DOHH2 (cell line): ENCODE data around the gene EXOSC10.

Experiments
- CTCF ChIP-seq: fragments of 200-600 bp; sonication (generic); IDR thresholded peaks from one replicate; pipeline ENCODE4 v1.5.1; 2014; ENCODE audit warnings: antibody characterized with exemption, mild to moderate bottlenecking, low read depth, low read length; ENCODE audit not compliant: poor library complexity, severe bottlenecking
- EZH2phosphoT487 ChIP-seq: fragments of 200-600 bp; sonication (generic); IDR thresholded peaks from 2 replicates; pipeline ENCODE4 v1.6.1; 2017; ENCODE audit warnings: borderline replicate concordance, mild to moderate bottlenecking, antibody characterized with exemption, low read length, moderate library complexity, mixed read lengths

DNA sequence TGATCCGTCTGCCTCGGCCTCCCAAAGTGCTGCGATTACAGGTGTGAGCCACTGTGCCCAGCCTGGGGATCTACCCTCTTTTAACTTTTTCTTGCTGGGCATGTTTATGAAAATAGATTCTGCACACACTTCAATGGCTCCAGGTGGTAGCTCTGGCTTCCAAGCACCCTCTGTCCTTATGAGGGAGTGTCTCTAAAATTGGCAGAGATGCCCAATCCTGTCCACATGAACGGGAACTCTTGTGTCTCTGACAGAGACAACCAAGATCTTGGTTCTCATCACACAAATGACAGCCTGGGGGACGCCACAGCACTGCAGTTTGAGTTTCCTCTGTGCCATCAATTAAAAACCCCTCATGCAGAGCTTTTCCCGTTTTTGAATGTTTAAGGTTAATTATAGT, 46.1 kb upstream of the EXOSC10 start:
- TF ChIP-seq CTCF (no peak), EZH2phosphoT487 (no peak)
